HG03175 (cell line): ENCODE results near the gene C1QA.

ENCODE experiments used
- ATAC-seq: cut with Tn5 transposase; IDR thresholded peaks from one replicate; pipeline ENCODE4 v1.9.1; 2021; ENCODE audit warnings: mild to moderate bottlenecking, moderate library complexity; ENCODE audit not compliant: unreplicated experiment

Gene C1QA

DNA sequence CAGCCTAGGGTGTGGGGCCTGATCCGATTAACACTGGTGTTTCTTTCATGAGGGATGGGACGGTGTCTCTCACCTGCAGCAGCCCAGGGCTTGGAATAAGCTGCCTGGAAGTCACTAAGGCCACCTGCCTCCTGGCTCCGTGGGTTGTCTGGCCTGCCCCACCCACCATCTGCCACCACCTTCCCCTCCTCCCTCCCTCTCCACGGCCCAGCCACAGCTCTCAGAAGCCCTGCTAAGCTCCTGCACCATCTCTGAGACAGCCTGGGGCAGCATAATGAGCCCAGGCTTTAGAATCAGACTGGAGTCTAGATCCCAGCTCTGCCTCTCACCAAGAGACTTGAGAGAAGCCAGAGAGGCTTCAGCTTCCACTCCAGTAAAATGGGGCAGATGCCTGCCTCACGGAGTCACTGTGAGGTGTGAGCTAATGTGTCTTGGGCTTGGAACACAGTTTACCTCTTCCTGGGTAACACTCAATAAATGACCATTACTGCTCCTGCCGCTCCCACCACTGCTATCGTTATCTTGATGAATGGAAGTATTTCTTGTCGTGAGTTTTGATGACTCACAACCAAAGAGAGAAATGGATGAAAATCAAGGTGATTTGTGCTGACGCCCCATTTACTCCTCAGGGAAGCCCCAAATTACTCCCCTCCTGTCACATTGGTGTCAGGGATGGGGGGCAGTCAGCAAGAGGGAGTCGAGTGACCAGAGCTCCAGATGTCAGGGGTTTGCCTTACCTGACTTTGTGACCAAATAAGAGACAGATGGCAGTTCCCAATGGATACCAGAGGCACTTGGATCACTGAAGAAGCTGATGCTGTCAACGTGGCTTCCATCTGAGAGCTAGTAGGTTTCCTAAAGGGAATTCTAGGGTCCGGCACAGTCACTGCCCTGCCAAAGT, 23.5 kb upstream of the C1QA start:
- no peak for ATAC-seq

DNA sequence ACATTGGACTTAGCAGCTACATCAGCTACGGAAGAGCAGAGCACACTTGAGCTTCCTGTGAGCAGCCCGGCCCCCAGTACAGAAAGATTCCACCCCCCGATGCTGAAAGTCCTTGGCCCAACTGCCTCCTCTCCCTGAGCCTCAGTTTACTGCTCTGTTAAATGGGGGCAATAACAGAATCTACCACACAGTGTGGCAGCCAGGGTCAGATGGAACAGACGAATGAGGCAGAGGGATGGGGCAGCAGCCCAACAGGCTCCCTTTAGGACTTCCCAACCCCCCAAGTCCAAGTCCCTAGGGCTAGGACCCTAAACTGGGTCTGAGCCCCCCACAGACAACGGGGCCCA, 22.9 kb upstream of the C1QA start:
- ATAC-seq = no peak

GRCh38 chr1:22613951-22614350, 22.5 kb upstream of the C1QA start:
- no peak for ATAC-seq

DNA sequence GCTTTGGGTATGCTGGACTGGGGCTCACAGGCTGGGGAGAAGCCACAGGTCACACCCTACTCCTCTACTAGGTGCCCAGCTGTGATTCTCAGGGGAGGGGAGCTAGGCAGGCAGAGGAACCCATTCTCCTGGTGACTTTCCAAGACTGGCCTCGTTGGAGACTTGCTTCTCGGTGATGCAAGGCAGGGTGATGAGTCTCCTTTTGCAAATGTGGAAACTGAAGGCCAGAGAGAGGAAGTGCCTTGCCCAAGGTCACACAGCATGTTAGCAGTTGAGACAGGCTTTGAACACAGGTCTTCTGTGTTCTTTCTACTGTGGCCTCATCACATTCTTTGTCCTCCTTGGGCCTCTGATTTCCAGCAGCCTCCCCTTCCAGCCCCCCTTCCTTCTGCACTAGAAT, 20.5 kb upstream of the C1QA start:
- no peak for ATAC-seq

DNA sequence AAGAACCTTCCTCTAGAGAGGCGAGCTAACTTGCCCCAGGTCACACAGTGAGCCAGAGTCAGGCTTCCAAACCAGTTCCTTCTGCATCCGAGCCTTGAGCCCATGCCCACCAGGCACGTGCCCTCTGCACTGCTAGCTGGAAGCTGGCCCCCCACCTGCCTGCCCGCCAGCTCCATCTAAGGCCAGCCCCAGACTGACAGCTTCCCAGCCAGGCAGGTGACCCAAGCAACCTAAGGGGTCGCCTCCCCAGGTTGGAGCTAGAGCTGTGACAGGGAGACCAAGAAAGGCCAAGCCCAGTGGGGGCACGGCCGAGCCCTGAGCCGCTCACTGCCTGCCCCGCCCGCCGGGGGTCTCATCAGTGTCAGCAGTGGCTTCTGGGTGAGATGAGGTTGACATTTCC, 19.9 kb upstream of the C1QA start:
- ATAC-seq = no peak

GRCh38 chr1:22618056-22618455, 18.4 kb upstream of the C1QA start:
- ATAC-seq = no peak

DNA sequence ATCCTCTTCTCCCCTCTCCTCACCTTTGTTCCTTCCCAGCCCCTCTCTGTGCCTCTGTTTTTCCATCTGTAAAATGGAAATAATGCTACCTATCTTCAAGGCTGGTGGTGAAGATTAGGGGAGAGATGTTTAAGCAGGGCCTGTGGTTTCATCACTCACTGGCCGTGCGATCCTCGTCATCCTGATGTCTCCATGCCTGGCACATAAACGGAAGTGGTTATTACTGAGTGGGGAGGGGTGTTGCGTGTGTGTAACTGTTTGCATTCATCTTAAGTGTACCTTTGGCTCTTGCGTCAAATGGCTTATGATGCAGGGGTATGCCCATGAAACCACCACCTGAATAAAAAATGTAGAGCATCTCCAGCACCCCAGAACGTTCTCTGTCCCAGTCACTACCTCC, 17.2 kb upstream of the C1QA start:
- no peak for ATAC-seq

DNA sequence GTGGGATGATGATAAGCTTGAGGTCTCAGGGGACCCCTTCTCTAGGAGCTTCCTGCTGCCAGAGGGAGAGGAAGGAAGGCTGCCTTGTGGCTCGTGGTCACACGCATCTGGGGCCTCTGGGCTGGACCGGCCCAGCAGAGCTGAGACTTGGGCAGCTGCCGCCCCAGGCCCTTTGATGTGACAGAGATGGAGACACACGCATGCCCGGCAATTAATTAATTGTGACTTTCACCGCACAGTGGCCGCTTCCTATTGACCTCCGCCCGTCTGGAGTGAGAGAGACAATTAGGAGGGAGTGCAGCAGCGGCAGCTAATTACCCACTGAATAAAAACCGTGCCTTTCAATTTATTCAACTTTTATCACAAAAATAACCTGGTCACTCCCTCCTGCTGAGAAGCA, 16.6 kb upstream of the C1QA start:
- no peak for ATAC-seq

DNA sequence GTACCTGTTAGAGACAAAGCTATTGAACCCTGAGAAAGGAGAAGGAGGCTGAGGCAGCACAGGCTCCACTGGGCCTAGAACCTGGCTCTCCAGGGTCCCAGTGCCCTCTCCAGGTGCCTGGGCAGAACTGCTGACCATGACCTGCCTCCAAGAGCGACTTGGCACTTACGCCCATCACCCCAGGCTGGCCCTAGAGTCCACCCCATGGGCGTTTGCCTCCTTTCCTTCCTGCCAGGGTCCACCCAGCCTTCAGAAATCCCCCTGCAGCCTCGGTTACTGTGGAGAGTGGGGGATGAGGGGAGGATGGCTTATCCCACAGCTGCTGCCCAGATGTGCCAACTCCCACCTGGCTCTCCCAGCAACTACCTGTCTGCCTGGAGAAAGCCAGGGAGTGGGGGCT, 14.7 kb upstream of the C1QA start:
- ATAC-seq = no peak

DNA sequence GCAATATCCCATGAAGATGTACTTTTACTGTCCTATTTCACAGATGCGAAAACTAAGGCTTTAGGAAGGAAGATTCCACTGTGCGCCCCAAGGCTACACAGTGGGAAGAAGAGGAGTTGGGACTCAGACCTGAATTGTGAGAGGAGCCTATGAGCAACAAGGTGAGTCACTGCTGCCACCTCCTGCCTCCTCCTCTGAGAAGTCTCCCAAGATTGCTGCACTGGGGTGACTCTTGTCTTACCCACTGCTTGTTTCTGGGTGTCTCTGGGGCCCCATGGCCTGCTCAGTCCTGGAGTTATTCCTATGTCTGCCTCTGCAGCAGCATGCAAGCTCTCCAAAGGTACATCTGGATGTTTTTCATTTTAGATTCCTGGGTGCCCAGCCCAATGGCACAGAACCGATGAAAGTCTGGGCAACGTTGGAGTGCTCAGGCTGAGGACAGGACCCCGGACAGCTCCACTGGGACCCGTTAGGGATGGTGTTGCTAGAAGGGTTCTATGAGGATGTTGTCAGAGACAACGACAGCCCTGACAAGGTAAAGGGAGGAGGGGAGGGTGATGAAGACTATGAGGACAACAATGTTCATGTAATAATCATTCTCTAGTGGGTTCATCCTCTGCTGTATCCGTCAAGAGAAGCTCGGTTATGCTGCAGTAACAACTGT, 11.0 kb upstream of the C1QA start:
- ATAC-seq = no peak

GRCh38 chr1:22626237-22627157, 9.9 kb upstream of the C1QA start:
- no peak for ATAC-seq

DNA sequence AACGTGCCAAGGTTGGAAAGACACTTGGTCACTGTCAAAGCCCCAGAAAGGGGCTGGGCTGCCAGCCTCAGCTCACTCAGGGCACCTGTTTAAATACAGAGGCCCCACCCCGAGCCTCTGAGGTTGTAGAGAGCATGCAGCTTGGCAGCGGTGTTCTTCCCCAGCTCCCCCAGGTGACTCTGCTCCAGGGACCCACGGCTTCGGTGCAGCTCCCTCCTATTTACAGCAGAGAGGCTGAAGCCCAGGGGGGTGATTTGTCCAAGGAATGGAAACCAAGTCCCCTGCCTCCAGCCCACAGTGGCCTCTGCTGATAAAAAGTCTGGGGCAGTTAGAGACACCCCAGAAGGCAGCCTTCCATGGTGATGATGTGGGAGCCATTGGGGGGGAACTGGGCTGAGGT, 9.1 kb upstream of the C1QA start:
- no peak for ATAC-seq

DNA sequence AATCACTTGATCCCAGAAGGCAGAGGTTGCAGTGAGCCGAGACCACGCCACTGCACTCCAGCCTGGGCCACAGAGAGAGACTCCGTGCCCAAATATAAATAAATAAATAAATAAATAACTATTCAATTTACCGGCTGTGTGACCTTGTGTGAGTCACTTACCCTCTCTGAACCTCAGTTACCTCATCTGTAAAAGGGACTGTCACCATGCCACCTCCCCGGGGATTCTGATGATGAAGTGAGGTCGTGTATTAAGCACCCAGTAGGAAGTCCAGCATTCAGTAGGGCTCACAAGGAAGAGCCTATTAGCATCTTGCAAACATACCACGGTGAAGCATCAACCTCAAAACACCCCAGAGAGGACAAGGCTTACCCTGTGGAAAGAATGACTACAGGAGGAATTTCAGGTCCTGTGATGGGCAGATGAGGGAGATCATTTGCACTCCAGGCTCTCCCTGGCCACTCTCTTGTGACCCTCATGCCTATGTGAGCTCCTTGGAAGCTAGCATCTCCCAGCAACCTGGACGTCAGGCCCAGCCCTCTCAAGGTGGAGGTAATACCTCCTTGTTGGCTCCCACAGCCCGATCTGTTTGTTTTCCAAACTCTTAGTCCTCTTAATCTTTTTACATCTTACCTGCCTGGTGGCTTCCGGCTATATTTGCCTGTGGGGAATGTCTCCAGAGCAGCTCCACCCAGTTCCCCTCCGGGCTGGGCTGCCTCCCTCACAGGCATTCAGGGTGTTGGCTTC, 7.6 kb upstream of the C1QA start:
- no peak for ATAC-seq

DNA sequence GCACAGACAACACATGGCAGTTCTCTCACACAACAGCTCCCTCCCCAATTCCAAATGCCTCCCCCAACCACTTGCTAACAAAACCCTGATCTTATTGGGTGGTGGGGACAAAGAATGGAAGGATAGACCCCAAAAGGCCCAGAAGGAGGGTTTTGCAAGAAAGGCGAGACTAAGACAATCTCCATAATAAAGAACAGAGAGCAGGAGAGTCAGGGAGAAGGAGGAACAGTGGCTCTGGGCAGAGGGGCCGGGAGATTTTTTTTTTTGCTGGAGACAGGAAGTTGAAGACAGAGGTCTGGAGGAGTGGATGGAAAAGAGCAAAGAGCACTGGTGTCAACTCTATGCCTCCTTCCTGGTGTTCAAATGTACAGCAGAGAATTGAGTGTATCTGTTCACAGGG, 6.5 kb upstream of the C1QA start:
- no peak for ATAC-seq

DNA sequence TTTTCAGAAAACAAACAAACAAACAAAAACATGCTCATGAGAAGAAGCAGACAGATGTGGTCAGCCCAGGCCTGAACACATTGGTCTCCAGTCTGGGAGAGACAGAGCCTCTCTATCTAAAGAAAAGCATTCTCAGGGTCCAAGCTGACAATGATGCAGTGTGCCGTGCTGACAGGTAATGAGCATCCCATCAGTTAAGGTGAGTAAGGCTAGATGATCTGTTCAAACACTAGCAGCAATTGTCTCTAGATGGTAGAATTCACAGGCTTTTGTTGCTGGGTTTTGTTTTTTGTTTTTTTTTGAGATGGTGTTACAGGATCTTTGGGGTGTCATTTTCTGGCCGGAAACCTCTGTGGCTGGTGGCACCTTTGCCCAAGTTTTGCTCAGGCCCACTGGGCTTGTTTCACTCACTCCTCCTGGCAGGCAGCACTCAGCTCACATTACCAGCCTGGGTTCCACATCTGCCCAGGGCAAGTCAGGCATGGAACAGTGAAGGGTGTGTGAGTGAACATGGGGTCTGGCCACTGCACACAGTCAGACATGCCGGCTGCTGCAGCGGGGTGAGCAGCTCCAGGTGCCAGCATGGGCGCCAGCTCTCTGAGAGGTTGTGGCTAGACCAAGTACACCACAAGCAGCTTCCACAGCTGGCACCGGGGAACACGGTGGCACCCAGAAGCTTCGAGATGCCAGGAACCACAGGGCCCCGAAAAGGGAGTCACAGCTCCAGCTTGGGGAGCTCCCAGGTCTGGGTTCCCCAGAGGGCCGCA, 2.5 kb upstream of the C1QA start:
- ATAC-seq = no peak

GRCh38 chr1:22635436-22635835, 992 bp upstream of the C1QA start:
- ATAC-seq = no peak

DNA sequence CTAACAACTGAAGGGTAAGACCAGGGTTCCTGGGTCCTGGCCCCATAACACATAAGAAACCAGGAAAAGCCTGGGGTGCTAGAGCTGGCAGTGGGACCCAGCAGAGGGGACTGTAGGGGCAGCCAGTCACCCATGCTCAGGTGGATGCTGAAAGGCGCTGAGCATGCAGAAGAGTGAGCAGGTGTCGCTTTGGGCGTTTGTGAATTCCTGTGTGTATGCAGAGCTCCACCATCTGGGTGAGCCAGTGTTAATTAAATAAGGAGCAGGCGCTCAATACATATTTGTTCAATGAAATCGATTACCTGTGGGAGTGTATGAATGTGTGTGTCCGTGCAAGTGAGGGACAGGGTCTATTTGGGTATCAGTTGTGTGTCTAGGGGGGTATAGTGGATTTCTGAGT, 499 bp downstream of the C1QA start:
- no peak for ATAC-seq

DNA sequence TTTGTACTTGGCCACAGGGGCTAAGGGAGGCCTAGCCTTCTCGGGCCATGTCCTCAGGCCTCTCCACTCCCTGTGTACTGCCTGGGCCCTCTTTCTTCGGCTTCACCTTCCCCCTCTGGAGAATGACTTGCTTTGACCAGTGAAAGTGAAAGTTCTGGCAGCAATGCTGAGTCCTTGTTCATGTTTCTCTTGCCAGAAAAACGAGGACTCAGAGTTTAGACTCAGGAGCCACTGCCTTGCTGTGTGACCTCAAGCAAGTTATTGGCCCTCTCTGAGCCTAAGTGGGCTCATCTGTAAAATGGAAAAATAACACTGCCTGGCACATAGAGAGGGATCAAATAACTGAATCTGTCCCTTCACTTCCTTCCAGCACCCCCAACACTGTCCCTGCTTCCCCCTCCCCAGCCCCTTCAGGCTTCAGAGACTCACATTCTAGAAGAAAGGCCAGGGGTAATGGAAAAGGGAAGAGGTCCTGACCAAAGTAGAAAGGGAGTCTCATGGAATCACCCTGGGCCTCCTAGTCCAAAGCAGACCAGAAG, 1.5 kb downstream of the C1QA start:
- no peak for ATAC-seq

GRCh38 chr1:22638476-22639234, 2.2 kb downstream of the C1QA start:
- no peak for ATAC-seq
